ENCODE data around the gene EBNA1BP2. TPM values are rescaled to one million over a fixed set of nuclear protein-coding genes. Genes with fewer than 3 reads are reported as not detected.
A peak's percentile ranks its signal among the peaks of the same experiment; 100 is the strongest.
"Not testable (repeated sequence)": the region's sequence is repeated elsewhere in the genome, so short reads cannot be mapped to it uniquely, and the experiment has no call there.

EBNA1BP2 gene
- total and polyA plus RNA-seq, 2 experiments from 2014 or later: 113 to 162 TPM

- H3K79me2 ChIP-seq (ENCODE audit: insufficient read depth): no peaks in the 10 kb centered on the region
- no peaks in the 10 kb centered on the region for H3K9me3 ChIP-seq (ENCODE audit: low read depth)
- in situ Hi-C loops (cut with MboI): no loop called here
- no peak for TF ChIP-seq EZH2 (IDR thresholded peaks at IDR 0.05; ENCODE audit: insufficient read depth, poor library complexity, severe bottlenecking)
- TF ChIP-seq EZH2phosphoT487 (IDR thresholded peaks at IDR 0.05; ENCODE audit: insufficient read depth, low read depth): no peak
- H3K9ac ChIP-seq: no peak overlapping the region
- H4K20me1 ChIP-seq (ENCODE audit: insufficient read depth): no peaks in the 10 kb centered on the region
- H3K36me3 ChIP-seq (ENCODE audit: low read depth): no peaks in the 10 kb centered on the region
- no peak overlapping the region for H3K4me3 ChIP-seq
- peaks cover 8% of the 10 kb centered on the region; the same call in 1 of the 2 replicates for H3F3A ChIP-seq (ENCODE audit: insufficient read depth)
- WGBS, 2 experiments (ENCODE audit: low coverage in 1 of 2, low lambda C conversion rate in 2 of 2, missing lambda C conversion rate in 2 of 2): 66 to 71% methylated on average over 7 of the region's 7 CpGs
- H3K9me2 ChIP-seq (ENCODE audit: insufficient read depth): no peaks in the 10 kb centered on the region
- no peaks in the 10 kb centered on the region for H3K4me1 ChIP-seq (ENCODE audit: insufficient read depth)
- no peaks in the 10 kb centered on the region for H3K27me3 ChIP-seq (replicated peaks; ENCODE audit: insufficient read depth)
- peak; percentile 25 for DNase-seq
- no peak overlapping the region for H3K4me2 ChIP-seq (ENCODE audit: unreplicated experiment)
- H2AFZ ChIP-seq: no peak overlapping the region
- no peak overlapping the region for H3K27ac ChIP-seq
Measured at GRCh38 chr1:43214501-43215444, 42.7 kb upstream of the EBNA1BP2 start.

- H3K4me1 ChIP-seq (ENCODE audit: insufficient read depth): peaks cover 27% of the 10 kb centered on the region
- H3K4me3 ChIP-seq; in situ Hi-C loops (cut with MboI); H3K79me2 ChIP-seq (ENCODE audit: insufficient read depth); H3K4me2 ChIP-seq (ENCODE audit: unreplicated experiment); H2AFZ ChIP-seq; H3K9ac ChIP-seq; DNase-seq; H3K9me3 ChIP-seq (ENCODE audit: low read depth); H3K9me2 ChIP-seq (ENCODE audit: insufficient read depth); H3K27me3 ChIP-seq (replicated peaks; ENCODE audit: insufficient read depth); H4K20me1 ChIP-seq (ENCODE audit: insufficient read depth); H3K36me3 ChIP-seq (ENCODE audit: low read depth); H3K27ac ChIP-seq: not testable (repeated sequence)
- H3F3A ChIP-seq (ENCODE audit: insufficient read depth): peaks cover 29% of the 10 kb centered on the region
- 96 to 99% methylated on average over 8 of the region's 8 CpGs for WGBS, 2 experiments (ENCODE audit: low coverage in 1 of 2, low lambda C conversion rate in 2 of 2, missing lambda C conversion rate in 2 of 2)
Measured at GRCh38 chr1:43208277-43208676, 36.2 kb upstream of the EBNA1BP2 start.

DNA sequence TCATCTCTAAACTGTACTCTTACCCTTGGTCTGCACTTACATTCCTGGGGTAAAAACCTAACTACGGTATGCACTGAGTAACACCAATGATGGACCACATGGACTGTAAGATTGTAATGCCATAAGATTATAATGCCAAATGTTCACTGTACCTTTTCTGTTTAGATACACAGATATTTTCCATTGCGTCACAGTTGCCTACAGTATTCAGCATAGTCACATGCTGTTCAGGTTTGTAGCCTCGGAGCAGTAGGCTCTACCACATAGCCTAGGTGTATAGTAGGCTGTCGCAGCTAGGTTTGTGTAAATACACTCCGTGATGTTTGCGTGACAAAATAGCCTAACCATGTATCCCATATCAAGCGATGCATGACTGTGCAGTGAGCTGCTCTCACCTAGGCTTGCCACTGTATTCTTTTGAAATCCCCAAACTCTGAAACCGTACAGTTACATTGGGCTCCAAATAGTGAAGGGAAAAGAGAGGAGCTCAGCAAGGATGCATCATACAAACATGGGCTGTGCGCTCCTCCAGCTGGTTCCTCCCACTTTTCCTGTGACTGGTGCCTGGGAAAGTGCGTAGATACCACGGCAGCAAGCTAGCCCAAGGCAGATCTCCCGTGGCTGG is 35.3 kb upstream of the EBNA1BP2 start:
- peaks cover 29% of the 10 kb centered on the region for H3F3A ChIP-seq (ENCODE audit: insufficient read depth)
- no peaks in the 10 kb centered on the region for H3K27me3 ChIP-seq (replicated peaks; ENCODE audit: insufficient read depth)
- H3K4me3 ChIP-seq: peak overlapping the region; percentile 31
- DNase-seq: peak; percentile 80
- no peaks in the 10 kb centered on the region for H3K9me2 ChIP-seq (ENCODE audit: insufficient read depth)
- H3K4me1 ChIP-seq (ENCODE audit: insufficient read depth): peaks cover 27% of the 10 kb centered on the region
- no peaks in the 10 kb centered on the region for H3K79me2 ChIP-seq (ENCODE audit: insufficient read depth)
- H3K27ac ChIP-seq: peak overlapping the region; percentile 88
- no peaks in the 10 kb centered on the region for H3K36me3 ChIP-seq (ENCODE audit: low read depth)
- H3K9me3 ChIP-seq (ENCODE audit: low read depth): no peaks in the 10 kb centered on the region
- TF ChIP-seq EZH2phosphoT487 (IDR thresholded peaks at IDR 0.05; ENCODE audit: insufficient read depth, low read depth) (no peak), EZH2 (IDR thresholded peaks at IDR 0.05; ENCODE audit: insufficient read depth, poor library complexity, severe bottlenecking) (no peak)
- WGBS, 2 experiments (ENCODE audit: low coverage in 1 of 2, low lambda C conversion rate in 2 of 2, missing lambda C conversion rate in 2 of 2): 79 to 82% methylated on average over 12 of the region's 12 CpGs
- no peaks in the 10 kb centered on the region for H4K20me1 ChIP-seq (ENCODE audit: insufficient read depth)
- in situ Hi-C loops (cut with MboI): no loop called here
- peak overlapping the region; percentile 60 for H2AFZ ChIP-seq
- H3K9ac ChIP-seq: peak overlapping the region; percentile 61
- H3K4me2 ChIP-seq (ENCODE audit: unreplicated experiment): peak overlapping the region; percentile 63

DNA sequence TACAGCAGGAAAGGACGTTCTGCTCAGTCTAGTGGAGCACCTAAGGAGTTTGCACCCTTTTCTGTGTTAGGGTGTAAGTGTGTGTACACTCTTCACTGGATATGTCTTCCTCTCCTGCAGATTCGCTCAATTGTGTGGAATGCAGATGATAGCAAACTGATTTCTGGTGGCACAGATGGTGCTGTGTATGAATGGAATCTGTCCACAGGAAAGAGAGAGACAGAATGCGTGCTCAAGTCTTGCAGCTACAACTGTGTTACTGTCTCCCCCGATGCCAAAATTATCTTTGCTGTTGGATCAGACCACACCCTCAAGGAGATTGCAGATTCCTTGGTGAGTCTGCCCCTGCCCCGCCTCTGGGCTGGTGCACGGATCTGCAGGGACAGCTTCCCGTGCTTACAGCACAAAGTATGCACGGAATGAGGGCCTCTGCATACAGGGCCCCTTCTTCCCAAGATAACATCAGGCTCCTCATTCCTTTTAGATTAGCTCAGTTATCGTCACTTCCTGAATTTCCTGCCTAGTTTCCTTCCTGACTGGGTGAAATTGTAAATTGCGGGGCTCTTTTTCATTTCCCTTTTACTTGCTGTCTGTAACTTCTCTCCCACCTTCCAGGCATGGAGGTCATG is 34.6 kb upstream of the EBNA1BP2 start:
- in situ Hi-C loops (cut with MboI): no loop called here
- H3K9me2 ChIP-seq (ENCODE audit: insufficient read depth): no peaks in the 10 kb centered on the region
- peaks cover 29% of the 10 kb centered on the region for H3F3A ChIP-seq (ENCODE audit: insufficient read depth)
- H3K27me3 ChIP-seq (replicated peaks; ENCODE audit: insufficient read depth): no peaks in the 10 kb centered on the region
- H3K9ac ChIP-seq: peak overlapping the region; percentile 61
- TF ChIP-seq EZH2 (IDR thresholded peaks at IDR 0.05; ENCODE audit: insufficient read depth, poor library complexity, severe bottlenecking) (no peak), EZH2phosphoT487 (IDR thresholded peaks at IDR 0.05; ENCODE audit: insufficient read depth, low read depth) (no peak)
- peaks cover 27% of the 10 kb centered on the region for H3K4me1 ChIP-seq (ENCODE audit: insufficient read depth)
- H3K27ac ChIP-seq: peak overlapping the region; percentile 88
- no peaks in the 10 kb centered on the region for H4K20me1 ChIP-seq (ENCODE audit: insufficient read depth)
- H3K36me3 ChIP-seq (ENCODE audit: low read depth): no peaks in the 10 kb centered on the region
- WGBS, 2 experiments (ENCODE audit: low coverage in 1 of 2, low lambda C conversion rate in 2 of 2, missing lambda C conversion rate in 2 of 2): 0 to 1% methylated on average over 10 of the region's 10 CpGs
- peak overlapping the region; percentile 60 for H2AFZ ChIP-seq
- H3K9me3 ChIP-seq (ENCODE audit: low read depth): no peaks in the 10 kb centered on the region
- DNase-seq: peak; percentile 96
- H3K79me2 ChIP-seq (ENCODE audit: insufficient read depth): no peaks in the 10 kb centered on the region
- H3K4me2 ChIP-seq (ENCODE audit: unreplicated experiment): peak overlapping the region; percentile 63
- H3K4me3 ChIP-seq: peak overlapping the region; percentile 31

All from GM23248 (cell line).